ENCODE measurements around the gene MYLIP.

DNA sequence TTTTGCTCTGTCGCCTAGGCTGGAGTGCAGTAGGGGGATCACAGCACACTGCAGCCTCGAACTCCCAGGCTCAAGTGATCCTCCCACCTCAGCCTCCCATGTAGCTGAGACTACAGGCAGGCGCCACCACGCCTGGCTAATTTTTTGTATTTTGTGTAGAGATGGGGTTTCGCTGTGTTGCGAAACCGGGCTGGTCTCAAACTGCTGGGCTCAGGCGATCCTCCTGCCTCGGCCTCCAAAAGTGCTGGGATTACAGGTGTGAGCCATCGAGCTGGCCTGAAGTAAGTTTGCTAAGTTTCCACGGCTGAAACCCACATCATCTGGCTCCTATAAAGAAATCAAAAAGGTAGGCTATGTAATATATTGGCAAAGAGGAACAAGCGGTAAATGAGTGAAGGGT, 1.4 kb upstream of the MYLIP start:
- TF ChIP-seq GATA2 (IDR thresholded peaks at IDR 0.05; ENCODE audit: low read depth, low read length): no peak
- no peak for TF ChIP-seq GATA3 (IDR thresholded peaks at IDR 0.05; ENCODE audit: low read depth, low read length)

All from SH-SY5Y (cell line).